Thyroid gland (tissue), 4 donors: ENCODE data around the gene NR4A2.

Source experiments
- CTCF ChIP-seq, 6 experiments: fragments of 200-600 bp in 3 of 6; fragments of 450-650 bp in 3 of 6; sonication (generic) in 3 of 6; IDR thresholded peaks; one replicate each; pipeline ENCODE4 v1.5.1; 2016 to 2019; ENCODE audit warnings: antibody characterized with exemption in 6 of 6, mild to moderate bottlenecking in 2 of 6, inconsistent platforms in 1 of 6, moderate library complexity in 1 of 6
- POLR2A ChIP-seq, 2 donors: fragments of 450-650 bp; IDR thresholded peaks; one replicate each; pipeline ENCODE4 v1.6.1; 2017; ENCODE audit warnings: antibody characterized with exemption in 2 of 2, mild to moderate bottlenecking in 2 of 2, moderate library complexity in 1 of 2

- TF ChIP-seq CTCF (IDR thresholded peaks at IDR 0.05) (no peak), POLR2A (IDR thresholded peaks at IDR 0.05) (no peak)
Observed at GRCh38 chr2:156340377-156340776, 7.9 kb upstream of the NR4A2 start.
